IPS-18a (cell line): ENCODE measurements around the gene SYNJ2.

Source experiments
- H3K27ac ChIP-seq: one replicate; pipeline ENCODE4 v1.5.1; 2013; ENCODE audit warnings: low read length
- H3K27me3 ChIP-seq: one replicate; pipeline ENCODE4 v1.6.1; 2013; ENCODE audit warnings: mild to moderate bottlenecking, low read length; ENCODE audit not compliant: control insufficient read depth, insufficient read depth
- H3K36me3 ChIP-seq: one replicate; pipeline ENCODE4 v1.6.1; 2013; ENCODE audit warnings: low read depth, low read length; ENCODE audit not compliant: control insufficient read depth
- H3K4me1 ChIP-seq: one replicate; pipeline ENCODE4 v1.6.1; 2013; ENCODE audit warnings: low read depth, low read length; ENCODE audit not compliant: control insufficient read depth
- H3K4me3 ChIP-seq: one replicate; pipeline ENCODE4 v1.5.1; 2013; ENCODE audit warnings: low read length
- H3K9ac ChIP-seq: one replicate; pipeline ENCODE4 v1.6.1; 2013; ENCODE audit warnings: mild to moderate bottlenecking, low read length, moderate library complexity
- H3K9me3 ChIP-seq: one replicate; pipeline ENCODE4 v1.6.1; 2013; ENCODE audit warnings: low read depth, low read length; ENCODE audit not compliant: control insufficient read depth

Gene SYNJ2

GRCh38 chr6:158029668-158030230 is 48.1 kb downstream of the SYNJ2 start:
- Histone ChIP-seq H3K9me3 (no peaks in the 10 kb centered on the region), H3K4me1 (peaks cover 9% of the 10 kb centered on the region), H3K27ac (no peak overlapping the region), H3K27me3 (no peaks in the 10 kb centered on the region), H3K4me3 (no peak overlapping the region), H3K9ac (no peak overlapping the region), H3K36me3 (no peaks in the 10 kb centered on the region)

- no peak overlapping the region for H3K27ac ChIP-seq
- no peaks in the 10 kb centered on the region for H3K36me3 ChIP-seq
- peaks cover 9% of the 10 kb centered on the region for H3K4me1 ChIP-seq
- H3K27me3 ChIP-seq = no peaks in the 10 kb centered on the region
- H3K9me3 ChIP-seq = no peaks in the 10 kb centered on the region
- no peak overlapping the region for H3K9ac ChIP-seq
- H3K4me3 ChIP-seq = no peak overlapping the region
Observed at GRCh38 chr6:158030380-158031300, 49.0 kb downstream of the SYNJ2 start.

- no peaks in the 10 kb centered on the region for H3K27me3 ChIP-seq
- no peaks in the 10 kb centered on the region for H3K9me3 ChIP-seq
- no peak overlapping the region for H3K27ac ChIP-seq
- no peak overlapping the region for H3K4me3 ChIP-seq
- no peak overlapping the region for H3K9ac ChIP-seq
- H3K4me1 ChIP-seq = peaks cover 7% of the 10 kb centered on the region
- H3K36me3 ChIP-seq = no peaks in the 10 kb centered on the region
Observed at GRCh38 chr6:158031381-158032353, 50.0 kb downstream of the SYNJ2 start.

GRCh38 chr6:158032354-158032733 is 50.7 kb downstream of the SYNJ2 start:
- Histone ChIP-seq H3K4me3 (no peak overlapping the region), H3K36me3 (no peaks in the 10 kb centered on the region), H3K4me1 (peaks cover 4% of the 10 kb centered on the region), H3K27ac (no peak overlapping the region), H3K9me3 (no peaks in the 10 kb centered on the region), H3K9ac (no peak overlapping the region), H3K27me3 (no peaks in the 10 kb centered on the region)

- H3K27me3 ChIP-seq = no peaks in the 10 kb centered on the region
- peaks cover 4% of the 10 kb centered on the region for H3K4me1 ChIP-seq
- no peak overlapping the region for H3K27ac ChIP-seq
- H3K9ac ChIP-seq = no peak overlapping the region
- no peaks in the 10 kb centered on the region for H3K36me3 ChIP-seq
- H3K9me3 ChIP-seq = no peaks in the 10 kb centered on the region
- no peak overlapping the region for H3K4me3 ChIP-seq
Observed at GRCh38 chr6:158033077-158033750, 51.6 kb downstream of the SYNJ2 start.

- no peak overlapping the region for H3K9ac ChIP-seq
Observed at GRCh38 chr6:158033751-158034702, 52.4 kb downstream of the SYNJ2 start.

GRCh38 chr6:158036261-158036660 is 54.6 kb downstream of the SYNJ2 start:
- no peaks in the 10 kb centered on the region for H3K9me3 ChIP-seq
- H3K27ac ChIP-seq = no peak overlapping the region
- no peaks in the 10 kb centered on the region for H3K36me3 ChIP-seq
- no peak overlapping the region for H3K9ac ChIP-seq
- no peak overlapping the region for H3K4me3 ChIP-seq
- H3K4me1 ChIP-seq = peaks cover 15% of the 10 kb centered on the region
- H3K27me3 ChIP-seq = no peaks in the 10 kb centered on the region

More at GRCh38 chr6:158033751-158034702, 52.4 kb downstream of the SYNJ2 start:
- peaks cover 10% of the 10 kb centered on the region for H3K4me1 ChIP-seq
- no peaks in the 10 kb centered on the region for H3K9me3 ChIP-seq
- H3K36me3 ChIP-seq = no peaks in the 10 kb centered on the region
- H3K27ac ChIP-seq = no peak overlapping the region
- no peaks in the 10 kb centered on the region for H3K27me3 ChIP-seq
- H3K4me3 ChIP-seq = no peak overlapping the region

- no peak overlapping the region for H3K4me3 ChIP-seq
- no peaks in the 10 kb centered on the region for H3K36me3 ChIP-seq
- H3K27me3 ChIP-seq = no peaks in the 10 kb centered on the region
- no peaks in the 10 kb centered on the region for H3K9me3 ChIP-seq
- no peak overlapping the region for H3K9ac ChIP-seq
- peaks cover 10% of the 10 kb centered on the region for H3K4me1 ChIP-seq
- H3K27ac ChIP-seq = no peak overlapping the region
Observed at GRCh38 chr6:158037021-158037420, 55.4 kb downstream of the SYNJ2 start.

GRCh38 chr6:158037771-158038170 is 56.1 kb downstream of the SYNJ2 start:
- peaks cover 10% of the 10 kb centered on the region for H3K4me1 ChIP-seq
- no peaks in the 10 kb centered on the region for H3K36me3 ChIP-seq
- H3K27ac ChIP-seq = no peak overlapping the region
- no peak overlapping the region for H3K9ac ChIP-seq
- H3K9me3 ChIP-seq = no peaks in the 10 kb centered on the region
- H3K4me3 ChIP-seq = no peak overlapping the region
- no peaks in the 10 kb centered on the region for H3K27me3 ChIP-seq
